Hepatocyte (in vitro differentiated cells): Measurements from ENCODE around the gene GNG12.

Experiments
- EZH2 ChIP-seq: fragments of 200-600 bp; sonication (generic); IDR thresholded peaks from 2 replicates; pipeline ENCODE4 v1.6.1; 2016; ENCODE audit warnings: antibody characterized with exemption, mild to moderate bottlenecking, borderline replicate concordance
- TF ChIP-seq, protein P1 (sequence below): fragments of 200-600 bp; sonication (generic); IDR thresholded peaks from 2 replicates; pipeline ENCODE4 v1.5.1; 2016; ENCODE audit warnings: antibody characterized with exemption, mild to moderate bottlenecking; ENCODE audit not compliant: poor library complexity

DNA sequence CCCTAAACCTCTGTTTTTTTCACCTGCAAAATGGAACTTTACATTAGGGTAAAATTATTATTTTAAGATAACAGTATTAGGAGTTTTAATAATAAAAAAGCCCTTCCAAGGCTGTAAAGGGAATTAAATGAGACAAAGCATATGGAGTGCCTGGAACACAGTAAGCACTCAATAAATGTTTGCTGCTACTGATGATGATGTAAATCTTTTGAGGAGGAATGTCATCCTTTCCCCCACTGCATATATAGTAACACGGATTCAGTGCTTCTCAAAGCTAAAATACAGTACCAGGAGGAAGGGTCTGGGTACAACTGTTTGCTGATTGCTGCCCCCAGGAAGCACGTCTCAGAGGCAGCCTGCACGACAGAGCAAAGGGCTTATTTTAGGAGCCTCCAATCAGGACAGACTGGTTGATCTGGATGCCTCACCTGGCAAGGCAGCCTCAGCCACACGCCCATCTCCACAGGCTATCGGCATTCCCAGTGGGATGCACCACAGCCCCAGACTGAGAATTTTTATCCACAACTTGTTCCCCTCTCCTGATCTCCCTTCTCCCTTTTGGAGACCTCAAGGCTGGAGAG lies 83.9 kb downstream of the GNG12 start:
- no peak for TF ChIP-seq EZH2
- TF ChIP-seq, protein P1, sequence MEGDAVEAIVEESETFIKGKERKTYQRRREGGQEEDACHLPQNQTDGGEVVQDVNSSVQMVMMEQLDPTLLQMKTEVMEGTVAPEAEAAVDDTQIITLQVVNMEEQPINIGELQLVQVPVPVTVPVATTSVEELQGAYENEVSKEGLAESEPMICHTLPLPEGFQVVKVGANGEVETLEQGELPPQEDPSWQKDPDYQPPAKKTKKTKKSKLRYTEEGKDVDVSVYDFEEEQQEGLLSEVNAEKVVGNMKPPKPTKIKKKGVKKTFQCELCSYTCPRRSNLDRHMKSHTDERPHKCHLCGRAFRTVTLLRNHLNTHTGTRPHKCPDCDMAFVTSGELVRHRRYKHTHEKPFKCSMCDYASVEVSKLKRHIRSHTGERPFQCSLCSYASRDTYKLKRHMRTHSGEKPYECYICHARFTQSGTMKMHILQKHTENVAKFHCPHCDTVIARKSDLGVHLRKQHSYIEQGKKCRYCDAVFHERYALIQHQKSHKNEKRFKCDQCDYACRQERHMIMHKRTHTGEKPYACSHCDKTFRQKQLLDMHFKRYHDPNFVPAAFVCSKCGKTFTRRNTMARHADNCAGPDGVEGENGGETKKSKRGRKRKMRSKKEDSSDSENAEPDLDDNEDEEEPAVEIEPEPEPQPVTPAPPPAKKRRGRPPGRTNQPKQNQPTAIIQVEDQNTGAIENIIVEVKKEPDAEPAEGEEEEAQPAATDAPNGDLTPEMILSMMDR, result no peak
